Right ventricle myocardium inferior (tissue), 1 donor: ENCODE measurements around the gene C7. TPM values are rescaled to one million over a fixed set of nuclear protein-coding genes. Genes with fewer than 3 reads are reported as not detected.

Experiments used
- ATAC-seq: fragments of 200-7000 bp; cut with Tn5 transposase; one replicate; pipeline ENCODE4 v1.9.1; 2020; ENCODE audit warnings: mild to moderate bottlenecking, moderate library complexity
- DNase-seq: peaks from one replicate; pipeline ENCODE4 v3.0.0; 2021; ENCODE audit errors: missing footprints
- intact Hi-C: fragments of 100-400 bp; cut with DNase I; formaldehyde crosslinking; loops from one replicate; pipeline ENCODE4 v1.11.0; 2022
- total RNA-seq: library from RNA; stranded (reverse); fragmentation: NEBNext Ultra II Directional; extraction: Animal tissue kit (Norgen Biotek cat#: 25700); gene quantifications from one replicate; pipeline ENCODE4 v1.2.1, GENCODE V29; 2021
- donor health status: DM: no; HTN: yes; CAD: no; lungs with severe emphysema.

C7 gene
- total RNA-seq, 1 donor from 2014 or later, result 346 TPM

GRCh38 chr5:40909723-40910122, 426 bp downstream of the C7 start:
- DNase-seq, result no peak
- intact Hi-C loops, result loop anchor here (5.0 to 10.0 kb wide), 4 partner anchors 283 to 615 kb away; no protein-coding TSS in a partner anchor
- no peak for ATAC-seq

GRCh38 chr5:40911266-40911665, 2.0 kb downstream of the C7 start:
- DNase-seq, result no peak
- intact Hi-C loops, result loop anchor here (5.0 kb wide), 1 partner anchor 351 kb away; no protein-coding TSS in a partner anchor
- ATAC-seq, result peak; percentile 53

- DNase-seq (no peak), ATAC-seq (peak; percentile 45)
- intact Hi-C loops, result loop anchor here (5.0 kb wide), 1 partner anchor 347 kb away; no protein-coding TSS in a partner anchor
These were observed 5.5 kb downstream of the C7 start for GRCh38 chr5:40914835-40915234.

- intact Hi-C loops, result no loop called here
- DNase-seq, result no peak
- peak; percentile 46 for ATAC-seq
These were observed 6.1 kb downstream of the C7 start for GRCh38 chr5:40915341-40915926.

- intact Hi-C loops, result no loop called here
- ATAC-seq (no peak), DNase-seq (no peak)
These were observed 6.9 kb downstream of the C7 start for GRCh38 chr5:40916226-40916625.

- ATAC-seq, result no peak
- DNase-seq, result no peak
- intact Hi-C loops, result no loop called here
These were observed 19.7 kb downstream of the C7 start for GRCh38 chr5:40928886-40929448.

GRCh38 chr5:40932766-40933165, 23.5 kb downstream of the C7 start:
- intact Hi-C loops, result no loop called here
- no peak for ATAC-seq
- no peak for DNase-seq

GRCh38 chr5:40937075-40937474, 27.8 kb downstream of the C7 start:
- ATAC-seq, result no peak
- intact Hi-C loops, result no loop called here
- no peak for DNase-seq

- ATAC-seq (no peak), DNase-seq (no peak)
- intact Hi-C loops, result no loop called here
These were observed 30.5 kb downstream of the C7 start for GRCh38 chr5:40939753-40940152.

GRCh38 chr5:40945111-40945510, 35.8 kb downstream of the C7 start:
- no peak for ATAC-seq
- intact Hi-C loops, result no loop called here
- no peak for DNase-seq

GRCh38 chr5:40955313-40955712, 46.0 kb downstream of the C7 start:
- intact Hi-C loops, result no loop called here
- no peak for DNase-seq

GRCh38 chr5:40957048-40957447, 47.8 kb downstream of the C7 start:
- DNase-seq, result no peak
- intact Hi-C loops, result no loop called here
- no peak for ATAC-seq

More at GRCh38 chr5:40955313-40955712, 46.0 kb downstream of the C7 start:
- ATAC-seq, result no peak

GRCh38 chr5:40958811-40959210, 49.5 kb downstream of the C7 start:
- ATAC-seq, result no peak
- intact Hi-C loops, result no loop called here
- no peak for DNase-seq

GRCh38 chr5:40960037-40960436, 50.7 kb downstream of the C7 start:
- DNase-seq (no peak), ATAC-seq (no peak)
- intact Hi-C loops, result no loop called here

GRCh38 chr5:40962207-40962955, 53.1 kb downstream of the C7 start:
- intact Hi-C loops, result no loop called here
- ATAC-seq, result peak; percentile 37

GRCh38 chr5:40972434-40972833, 63.1 kb downstream of the C7 start:
- DNase-seq, result no peak
- intact Hi-C loops, result no loop called here
- no peak for ATAC-seq

More at GRCh38 chr5:40962207-40962955, 53.1 kb downstream of the C7 start:
- no peak for DNase-seq

- intact Hi-C loops, result no loop called here
- ATAC-seq (no peak), DNase-seq (no peak)
These were observed 64.2 kb downstream of the C7 start for GRCh38 chr5:40973364-40974004.

- DNase-seq, result no peak
- intact Hi-C loops, result no loop called here
- no peak for ATAC-seq
These were observed 66.7 kb downstream of the C7 start for GRCh38 chr5:40976041-40976440.

GRCh38 chr5:40976836-40977235, 67.5 kb downstream of the C7 start:
- intact Hi-C loops, result no loop called here
- DNase-seq, result no peak
- ATAC-seq, result no peak

- no peak for ATAC-seq
- DNase-seq, result no peak
- intact Hi-C loops, result no loop called here
These were observed 72.1 kb downstream of the C7 start for GRCh38 chr5:40981420-40981819.
